Liver (tissue), 9 donors: ENCODE measurements around the gene GLYATL3. TPM values are rescaled to one million over a fixed set of nuclear protein-coding genes. Genes with fewer than 3 reads are reported as not detected.

Experiments used
- DNase-seq: peaks from one replicate; pipeline ENCODE4 v3.0.0-alpha.2; 2017; ENCODE audit warnings: low spot score
- H3K27ac ChIP-seq, 2 donors: one replicate each; pipeline ENCODE4 v1.7.0; 2013; ENCODE audit warnings: inconsistent platforms in 2 of 2, low read length in 2 of 2, control low read depth in 1 of 2, low read depth in 1 of 2, mild to moderate bottlenecking in 1 of 2
- H3K27me3 ChIP-seq, 4 donors: one replicate each; pipeline versions ENCODE4 v1.6.1 to v1.7.0; 2013; ENCODE audit warnings: low read length in 3 of 4, inconsistent platforms in 1 of 4, mild to moderate bottlenecking in 1 of 4, moderate library complexity in 1 of 4; ENCODE audit not compliant: control insufficient read depth in 4 of 4, insufficient read depth in 4 of 4
- H3K36me3 ChIP-seq, 4 donors: one replicate each; pipeline versions ENCODE4 v1.6.1 to v1.7.0; 2013; ENCODE audit warnings: low read length in 3 of 4, mild to moderate bottlenecking in 3 of 4, low read depth in 1 of 4, moderate library complexity in 1 of 4; ENCODE audit not compliant: control insufficient read depth in 4 of 4, insufficient read depth in 3 of 4
- H3K4me1 ChIP-seq, 4 donors: one replicate each; pipeline versions ENCODE4 v1.6.1 to v1.7.0; 2013; ENCODE audit warnings: low read length in 3 of 4, mild to moderate bottlenecking in 3 of 4, moderate library complexity in 1 of 4; ENCODE audit not compliant: control insufficient read depth in 4 of 4, insufficient read depth in 4 of 4
- H3K4me3 ChIP-seq, 3 donors: one replicate each; pipeline versions ENCODE4 v1.6.1 to v1.7.0; 2013; ENCODE audit warnings: low read length in 3 of 3, control low read depth in 1 of 3, low read depth in 1 of 3, mild to moderate bottlenecking in 1 of 3
- H3K9ac ChIP-seq, 2 donors: one replicate each; pipeline ENCODE4 v1.7.0; 2013; ENCODE audit warnings: low read length in 2 of 2, mild to moderate bottlenecking in 2 of 2, moderate library complexity in 2 of 2, control low read depth in 1 of 2, low read depth in 1 of 2
- H3K9me3 ChIP-seq, 4 donors: one replicate each; pipeline versions ENCODE4 v1.6.1 to v1.7.0; 2013; ENCODE audit warnings: low read length in 3 of 4; ENCODE audit not compliant: control insufficient read depth in 4 of 4
- EGR1 ChIP-seq, 2 donors: IDR thresholded peaks; 2 replicates each; pipeline ENCODE4 v1.6.1; 2016 to 2018; ENCODE audit warnings: antibody characterized with exemption in 2 of 2, low read depth in 2 of 2
- FOXA1 ChIP-seq: IDR thresholded peaks from 2 replicates; pipeline ENCODE4 v1.6.1; 2016; ENCODE audit warnings: antibody characterized with exemption
- FOXA2 ChIP-seq: IDR thresholded peaks from 2 replicates; pipeline ENCODE4 v1.6.1; 2016; ENCODE audit warnings: antibody characterized with exemption
- GABPA ChIP-seq, 2 donors: IDR thresholded peaks in 1 of 2; conservative IDR thresholded peaks in 1 of 2; 2 replicates each; pipeline ENCODE4 v1.6.1; 2016; ENCODE audit warnings: antibody characterized with exemption in 2 of 2, mild to moderate bottlenecking in 1 of 2, moderate library complexity in 1 of 2
- HNF4A ChIP-seq, 2 donors: conservative IDR thresholded peaks; 2 replicates each; pipeline ENCODE4 v1.6.1; 2016; ENCODE audit warnings: antibody characterized with exemption in 2 of 2, mild to moderate bottlenecking in 2 of 2
- HNF4G ChIP-seq: IDR thresholded peaks from 2 replicates; pipeline ENCODE4 v1.6.1; 2016; ENCODE audit warnings: antibody characterized with exemption
- JUND ChIP-seq, 2 donors: IDR thresholded peaks; 2 replicates each; pipeline ENCODE4 v1.6.1; 2016; ENCODE audit warnings: antibody characterized with exemption in 2 of 2
- NR2F2 ChIP-seq: IDR thresholded peaks from 2 replicates; pipeline ENCODE4 v1.6.1; 2016; ENCODE audit warnings: antibody characterized with exemption
- RAD21 ChIP-seq, 2 donors: IDR thresholded peaks; 2 replicates each; pipeline ENCODE4 v1.6.1; 2016; ENCODE audit warnings: antibody characterized with exemption in 2 of 2, mild to moderate bottlenecking in 2 of 2
- REST ChIP-seq: IDR thresholded peaks from 2 replicates; pipeline ENCODE4 v1.6.1; 2016; ENCODE audit warnings: antibody characterized with exemption, mild to moderate bottlenecking
- RXRA ChIP-seq, 2 donors: IDR thresholded peaks; 2 replicates each; pipeline ENCODE4 v1.6.1; 2017 to 2018; ENCODE audit warnings: antibody characterized with exemption in 2 of 2, mild to moderate bottlenecking in 1 of 2
- SP1 ChIP-seq: IDR thresholded peaks from 2 replicates; pipeline ENCODE4 v1.6.1; 2018; ENCODE audit warnings: antibody characterized with exemption, mild to moderate bottlenecking
- TAF1 ChIP-seq: conservative IDR thresholded peaks from 2 replicates; pipeline ENCODE4 v1.6.1; 2016; ENCODE audit warnings: antibody characterized with exemption, mild to moderate bottlenecking
- YY1 ChIP-seq: IDR thresholded peaks from 2 replicates; pipeline ENCODE4 v1.6.1; 2016; ENCODE audit warnings: antibody characterized with exemption, mild to moderate bottlenecking
- ZBTB33 ChIP-seq: IDR thresholded peaks from 2 replicates; pipeline ENCODE4 v1.6.1; 2016; ENCODE audit warnings: antibody characterized with exemption
- WGBS: extraction: QIAGEN DNeasy Blood & Tissue Kit; methylation state at CpG from one replicate; pipeline ENCODE4 v1.1.7; 2013; 5-methylcytosine and 5-hydroxymethylcytosine counted together
- polyA plus RNA-seq, 2 donors: library from polyadenylated mRNA; stranded (reverse) in 1 of 2; unstranded in 1 of 2; fragments of 200-250 nt in 1 of 2; fragments of >200 nt in 1 of 2; fragmentation: Nextera tagmentation in 1 of 2; extraction: Ambion mirVana in 1 of 2; gene quantifications; one replicate each; pipeline versions ENCODE4 v1.2.1 to v1.2.3, GENCODE V29; 2013 to 2015
- total RNA-seq, 2 donors: library from RNA; depleted of rRNA; stranded (reverse); fragments of >200 nt; gene quantifications; one replicate each; pipeline ENCODE4 v1.2.3, GENCODE V29; 2014
- TF ChIP-seq, protein P1 (sequence below): IDR thresholded peaks from 2 replicates; pipeline ENCODE4 v1.6.1; 2016; ENCODE audit warnings: antibody characterized with exemption
- TF ChIP-seq, protein P2 (sequence below): fragments of 150-350 bp; IDR thresholded peaks from 2 replicates; pipeline ENCODE4 v1.5.1; 2017; ENCODE audit warnings: improper control_type of control experiment, low read depth, low read length; ENCODE audit not compliant: missing input control
- TF ChIP-seq, protein P3 (sequence below): IDR thresholded peaks from 2 replicates; pipeline ENCODE4 v1.6.1; 2016; ENCODE audit warnings: antibody characterized with exemption
- donor health status: healthy.
- donor health status: healthy.
- donor health status: healthy.
- donor health status: healthy.
- donor health status: healthy.

The GLYATL3 gene
- total and polyA plus RNA-seq, 4 donors: 0.09 TPM; not detected in 3

DNA sequence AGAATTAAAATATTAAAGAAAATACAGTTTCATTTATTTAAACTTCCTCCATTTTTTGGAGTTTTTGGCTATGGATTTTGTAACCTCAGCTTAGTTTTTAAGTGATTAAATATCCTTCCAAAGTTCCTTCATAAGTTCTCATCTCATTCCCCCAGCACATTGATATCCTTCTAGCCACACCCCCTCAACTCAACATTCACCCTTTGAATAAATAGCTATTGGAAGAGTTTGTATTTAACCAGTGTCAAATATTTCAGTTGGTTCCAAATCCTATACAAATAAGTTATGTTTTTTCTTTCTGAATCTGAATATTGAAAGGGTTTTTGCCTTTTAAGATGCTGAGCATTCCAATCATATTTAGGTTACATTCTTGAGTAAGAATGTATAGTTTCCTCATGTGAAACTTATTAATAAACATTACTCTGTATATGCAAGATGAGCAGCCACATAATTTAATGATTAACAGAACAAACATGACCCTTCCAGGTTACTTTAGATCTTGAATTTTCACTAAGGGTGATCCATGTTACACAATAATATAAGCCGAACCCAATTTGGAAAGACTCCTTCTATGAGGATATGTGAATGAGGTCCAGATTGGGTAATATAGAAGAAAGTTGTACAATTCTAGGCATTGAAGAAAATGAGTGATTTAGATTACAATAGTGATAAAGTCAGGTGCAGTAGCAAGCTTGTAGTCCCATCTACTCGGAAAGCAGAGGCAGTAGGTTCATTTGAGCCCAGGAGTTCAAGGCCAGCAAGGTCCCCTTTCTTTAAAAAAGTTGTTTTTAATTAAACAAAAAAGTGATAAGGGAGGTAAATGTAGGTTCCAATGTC lies 13.6 kb downstream of the GLYATL3 start:
- H3K9ac ChIP-seq: no peak overlapping the region
- H3K9me3 ChIP-seq: no peaks in the 10 kb centered on the region
- TF ChIP-seq FOXA1 (no peak), REST (peak; percentile 5), RXRA (IDR thresholded peaks at IDR 0.05) (peak; percentile 82 to 89), NR2F2 (no peak), FOXA2 (no peak), EGR1 (IDR thresholded peaks at IDR 0.05; ENCODE audit: low read depth in 2 of 2) (peak in 1 of 2 donors; percentile 13), GABPA (IDR thresholded peaks at IDR 0.05 in 1 of 2, conservative IDR thresholded peaks at IDR 0.05 in 1 of 2) (peak in 1 of 2 donors; percentile 31), JUND (IDR thresholded peaks at IDR 0.05) (peak; percentile 40 to 68), ZBTB33 (peak; percentile 55), RAD21 (IDR thresholded peaks at IDR 0.05) (peak in 1 of 2 donors; percentile 20), HNF4G (peak; percentile 33), HNF4A (conservative IDR thresholded peaks at IDR 0.05) (peak; percentile 85 to 86), YY1 (peak; percentile 42), TAF1 (no peak), SP1 (peak; percentile 85)
- TF ChIP-seq, protein P1, sequence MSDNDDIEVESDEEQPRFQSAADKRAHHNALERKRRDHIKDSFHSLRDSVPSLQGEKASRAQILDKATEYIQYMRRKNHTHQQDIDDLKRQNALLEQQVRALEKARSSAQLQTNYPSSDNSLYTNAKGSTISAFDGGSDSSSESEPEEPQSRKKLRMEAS: no peak
- TF ChIP-seq, protein P2, sequence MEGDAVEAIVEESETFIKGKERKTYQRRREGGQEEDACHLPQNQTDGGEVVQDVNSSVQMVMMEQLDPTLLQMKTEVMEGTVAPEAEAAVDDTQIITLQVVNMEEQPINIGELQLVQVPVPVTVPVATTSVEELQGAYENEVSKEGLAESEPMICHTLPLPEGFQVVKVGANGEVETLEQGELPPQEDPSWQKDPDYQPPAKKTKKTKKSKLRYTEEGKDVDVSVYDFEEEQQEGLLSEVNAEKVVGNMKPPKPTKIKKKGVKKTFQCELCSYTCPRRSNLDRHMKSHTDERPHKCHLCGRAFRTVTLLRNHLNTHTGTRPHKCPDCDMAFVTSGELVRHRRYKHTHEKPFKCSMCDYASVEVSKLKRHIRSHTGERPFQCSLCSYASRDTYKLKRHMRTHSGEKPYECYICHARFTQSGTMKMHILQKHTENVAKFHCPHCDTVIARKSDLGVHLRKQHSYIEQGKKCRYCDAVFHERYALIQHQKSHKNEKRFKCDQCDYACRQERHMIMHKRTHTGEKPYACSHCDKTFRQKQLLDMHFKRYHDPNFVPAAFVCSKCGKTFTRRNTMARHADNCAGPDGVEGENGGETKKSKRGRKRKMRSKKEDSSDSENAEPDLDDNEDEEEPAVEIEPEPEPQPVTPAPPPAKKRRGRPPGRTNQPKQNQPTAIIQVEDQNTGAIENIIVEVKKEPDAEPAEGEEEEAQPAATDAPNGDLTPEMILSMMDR: no peak
- TF ChIP-seq, protein P3, sequence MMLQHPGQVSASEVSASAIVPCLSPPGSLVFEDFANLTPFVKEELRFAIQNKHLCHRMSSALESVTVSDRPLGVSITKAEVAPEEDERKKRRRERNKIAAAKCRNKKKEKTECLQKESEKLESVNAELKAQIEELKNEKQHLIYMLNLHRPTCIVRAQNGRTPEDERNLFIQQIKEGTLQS: peak; percentile 33
- no peaks in the 10 kb centered on the region for H3K27me3 ChIP-seq
- peak overlapping the region in 1 of 3 donors; percentile 26 for H3K4me3 ChIP-seq
- H3K27ac ChIP-seq: peak overlapping the region in 1 of 2 donors; percentile 40
- H3K36me3 ChIP-seq: no peaks in the 10 kb centered on the region
- H3K4me1 ChIP-seq: peaks cover 0 to 28% (median 25%) of the 10 kb centered on the region in 4 donors
- no peak for DNase-seq
- 32% methylated on average over 2 of the region's 2 CpGs for WGBS
